GM23338 (cell line): Measurements from ENCODE around the gene TEX44. TPM values are rescaled to one million over a fixed set of nuclear protein-coding genes. Genes with fewer than 3 reads are reported as not detected.

Source experiments
- ATAC-seq: fragments of 200-7000 bp; cut with Tn5 transposase; 3 replicates; pipeline ENCODE4 v1.9.1; 2020
- DNase-seq: peaks from one replicate; pipeline ENCODE4 v3.0.0-alpha.2; 2015; ENCODE audit warnings: low spot score
- H2AFZ ChIP-seq: fragments of 200-600 bp; sonication (generic); 2 replicates; pipeline ENCODE4 v1.8.0; 2016; ENCODE audit warnings: antibody characterized with exemption, mild to moderate bottlenecking, moderate library complexity
- H3F3A ChIP-seq: fragments of 200-600 bp; sonication (generic); replicated peaks from 2 replicates; pipeline ENCODE4 v1.8.0; 2017; ENCODE audit warnings: antibody characterized with exemption, mixed run types, low read depth
- H3K27ac ChIP-seq: fragments of 200-600 bp; sonication (generic); 2 replicates; pipeline ENCODE4 v1.6.1; 2016; ENCODE audit warnings: low read depth
- H3K27me3 ChIP-seq: fragments of 200-600 bp; sonication (generic); 2 replicates; pipeline ENCODE4 v1.8.0; 2016; ENCODE audit warnings: mild to moderate bottlenecking, mixed run types, moderate library complexity; ENCODE audit not compliant: insufficient read depth
- H3K36me3 ChIP-seq: fragments of 200-600 bp; sonication (generic); 2 replicates; pipeline ENCODE4 v1.8.0; 2016; ENCODE audit warnings: mild to moderate bottlenecking; ENCODE audit not compliant: insufficient read depth
- H3K4me1 ChIP-seq: fragments of 200-600 bp; sonication (generic); 2 replicates; pipeline ENCODE4 v1.8.0; 2016; ENCODE audit warnings: mild to moderate bottlenecking, moderate library complexity; ENCODE audit not compliant: insufficient read depth
- H3K4me2 ChIP-seq: fragments of 200-600 bp; sonication (generic); 2 replicates; pipeline ENCODE4 v1.7.1; 2017; ENCODE audit warnings: mixed run types
- H3K4me3 ChIP-seq: fragments of 200-600 bp; sonication (generic); 2 replicates; pipeline ENCODE4 v1.6.1; 2016; ENCODE audit warnings: mixed run types
- H3K79me2 ChIP-seq: fragments of 200-600 bp; sonication (generic); replicated peaks from 2 replicates; pipeline ENCODE4 v1.8.0; 2017; ENCODE audit warnings: mild to moderate bottlenecking; ENCODE audit not compliant: insufficient read depth
- H3K9me2 ChIP-seq: fragments of 200-600 bp; sonication (generic); 2 replicates; pipeline ENCODE4 v1.8.0; 2017; ENCODE audit not compliant: insufficient read depth
- H4K20me1 ChIP-seq: fragments of 200-600 bp; sonication (generic); replicated peaks from 2 replicates; pipeline ENCODE4 v1.8.0; 2017; ENCODE audit warnings: mild to moderate bottlenecking; ENCODE audit not compliant: insufficient read depth
- H3K27ac Mint-ChIP-seq: 2 replicates; pipeline ENCODE4 v1.8.0; 2020; ENCODE audit warnings: inconsistent platforms, mild to moderate bottlenecking, moderate library complexity, mixed read lengths
- H3K27me3 Mint-ChIP-seq: 3 replicates; pipeline ENCODE4 v1.8.0; 2022; ENCODE audit warnings: low read depth, mild to moderate bottlenecking, moderate library complexity, mixed read lengths, inconsistent platforms; ENCODE audit not compliant: insufficient read depth, poor library complexity
- H3K36me3 Mint-ChIP-seq: 3 replicates; pipeline ENCODE4 v1.8.0; 2021; ENCODE audit warnings: low read depth, mild to moderate bottlenecking, inconsistent platforms, moderate library complexity, mixed read lengths
- H3K4me1 Mint-ChIP-seq: 3 replicates; pipeline ENCODE4 v1.8.0; 2020; ENCODE audit warnings: mild to moderate bottlenecking, inconsistent platforms, mixed read lengths
- H3K4me3 Mint-ChIP-seq: 3 replicates; pipeline ENCODE4 v1.8.0; 2021; ENCODE audit warnings: moderate library complexity, mild to moderate bottlenecking, inconsistent platforms, mixed read lengths
- H3K9me3 Mint-ChIP-seq: 3 replicates; pipeline ENCODE4 v1.8.0; 2020; ENCODE audit warnings: moderate library complexity, mild to moderate bottlenecking, inconsistent platforms, mixed read lengths
- CREB1 ChIP-seq: fragments of 250-450 bp; sonication (Bioruptor Pico); IDR thresholded peaks from 2 replicates; pipeline ENCODE4 v1.5.0; 2020; ENCODE audit warnings: low read depth, mild to moderate bottlenecking, moderate library complexity
- EZH2 ChIP-seq: fragments of 200-600 bp; sonication (generic); IDR thresholded peaks from one replicate; pipeline ENCODE4 v1.8.0; 2017; ENCODE audit warnings: antibody characterized with exemption, mild to moderate bottlenecking, low read depth; ENCODE audit not compliant: unreplicated experiment
- EZH2phosphoT487 ChIP-seq: fragments of 200-600 bp; sonication (generic); IDR thresholded peaks from one replicate; pipeline ENCODE4 v1.8.1; 2018; ENCODE audit warnings: antibody characterized with exemption; ENCODE audit not compliant: unreplicated experiment
- JUNB ChIP-seq: IDR thresholded peaks from one replicate; pipeline ENCODE4 v1.6.1; 2016; ENCODE audit warnings: antibody characterized with exemption; ENCODE audit not compliant: unreplicated experiment
- NANOG ChIP-seq: IDR thresholded peaks from 2 replicates; pipeline ENCODE4 v1.6.1; 2016; ENCODE audit warnings: antibody characterized with exemption, borderline replicate concordance
- POLR2AphosphoS5 ChIP-seq: IDR thresholded peaks from 2 replicates; pipeline ENCODE4 v1.6.1; 2016; ENCODE audit warnings: antibody characterized with exemption, low read depth
- STAT1 ChIP-seq: IDR thresholded peaks from one replicate; pipeline ENCODE4 v1.6.1; 2016; ENCODE audit warnings: antibody characterized with exemption; ENCODE audit not compliant: unreplicated experiment
- ZNF114 ChIP-seq: fragments of 250-450 bp; sonication (Bioruptor Pico); IDR thresholded peaks from 2 replicates; pipeline ENCODE4 v1.5.0; 2020; ENCODE audit warnings: mild to moderate bottlenecking, moderate library complexity
- ZNF331 ChIP-seq: fragments of 250-450 bp; sonication (Bioruptor Pico); IDR thresholded peaks from 2 replicates; pipeline ENCODE4 v1.5.0; 2020; ENCODE audit warnings: low read depth, mild to moderate bottlenecking, moderate library complexity
- polyA plus RNA-seq: library from polyadenylated mRNA; unstranded; fragments of >200 nt; fragmentation: Nextera tagmentation; extraction: Ambion mirVana; gene quantifications from 2 replicates; pipeline ENCODE4 v1.2.1, GENCODE V29; 2016
- total RNA-seq: library from RNA; depleted of rRNA; stranded (reverse); fragments of >200 nt; shearing (Covaris generic); gene quantifications from 2 replicates; pipeline ENCODE4 v1.2.3, GENCODE V29; 2014
- TF ChIP-seq, protein P1 (sequence below), 2 experiments: fragments of 200-600 bp in 1 of 2; sonication (generic) in 1 of 2; conservative IDR thresholded peaks; 2 replicates each; pipeline versions ENCODE4 v1.5.1 to v1.6.1; 2016 to 2017; ENCODE audit warnings: antibody characterized with exemption in 2 of 2, low read depth in 2 of 2, mild to moderate bottlenecking in 2 of 2, moderate library complexity in 1 of 2
- TF ChIP-seq, protein P2 (sequence below): IDR thresholded peaks from 2 replicates; pipeline ENCODE4 v1.6.1; 2016; ENCODE audit warnings: antibody characterized with exemption
- TF ChIP-seq, protein P3 (sequence below): IDR thresholded peaks from one replicate; pipeline ENCODE4 v1.6.1; 2018; ENCODE audit warnings: antibody characterized with exemption; ENCODE audit not compliant: unreplicated experiment
- TF ChIP-seq, protein P4 (sequence below): fragments of 250-450 bp; sonication (Bioruptor Pico); IDR thresholded peaks from 2 replicates; pipeline ENCODE4 v1.5.0; 2020; ENCODE audit warnings: mild to moderate bottlenecking, moderate library complexity

Gene TEX44
- total and polyA plus RNA-seq, 2 experiments from 2014 or later = not detected

DNA sequence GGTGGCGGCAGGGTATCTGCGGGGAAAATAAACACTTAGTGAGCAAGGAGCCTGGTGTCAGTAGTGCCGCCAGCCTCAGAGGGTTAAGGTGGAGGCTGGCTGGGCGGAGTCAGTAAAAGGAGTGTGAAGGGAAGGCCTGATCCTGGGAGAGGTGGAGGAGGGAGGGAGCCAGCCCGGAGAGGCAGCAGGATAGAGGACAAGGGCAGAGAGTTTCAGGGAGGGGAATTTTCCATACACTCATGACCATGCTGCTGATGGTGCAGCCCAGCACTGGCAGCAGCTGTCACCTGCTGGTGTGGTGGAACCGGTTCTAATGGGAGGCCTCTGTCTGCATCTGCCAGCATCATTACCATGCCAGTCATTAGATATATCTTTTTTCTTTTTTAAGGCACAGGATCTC, 2.0 kb upstream of the TEX44 start:
- H3K4me2 ChIP-seq = no peak overlapping the region
- H3K9me2 ChIP-seq = no peaks in the 10 kb centered on the region
- H3K9me3 Mint-ChIP-seq = no peaks in the 10 kb centered on the region
- peaks cover 6% of the 10 kb centered on the region for H3K4me1 Mint-ChIP-seq
- H3F3A ChIP-seq = no peaks in the 10 kb centered on the region; the same call in 1 of the 2 replicates
- no peaks in the 10 kb centered on the region for H3K36me3 Mint-ChIP-seq
- H3K27me3 ChIP-seq = no peaks in the 10 kb centered on the region
- peaks cover 21% of the 10 kb centered on the region for H3K27me3 Mint-ChIP-seq
- no peaks in the 10 kb centered on the region for H3K4me1 ChIP-seq
- H3K27ac Mint-ChIP-seq = no peak overlapping the region; the same call in 1 of the 2 replicates
- no peaks in the 10 kb centered on the region for H4K20me1 ChIP-seq
- H3K36me3 ChIP-seq = no peaks in the 10 kb centered on the region
- no peaks in the 10 kb centered on the region for H3K79me2 ChIP-seq
- DNase-seq (no peak), ATAC-seq (peak; percentile 79)
- peak overlapping the region; percentile 93 for H2AFZ ChIP-seq
- no peak overlapping the region for H3K4me3 ChIP-seq
- no peak overlapping the region for H3K4me3 Mint-ChIP-seq
- TF ChIP-seq, protein P1, sequence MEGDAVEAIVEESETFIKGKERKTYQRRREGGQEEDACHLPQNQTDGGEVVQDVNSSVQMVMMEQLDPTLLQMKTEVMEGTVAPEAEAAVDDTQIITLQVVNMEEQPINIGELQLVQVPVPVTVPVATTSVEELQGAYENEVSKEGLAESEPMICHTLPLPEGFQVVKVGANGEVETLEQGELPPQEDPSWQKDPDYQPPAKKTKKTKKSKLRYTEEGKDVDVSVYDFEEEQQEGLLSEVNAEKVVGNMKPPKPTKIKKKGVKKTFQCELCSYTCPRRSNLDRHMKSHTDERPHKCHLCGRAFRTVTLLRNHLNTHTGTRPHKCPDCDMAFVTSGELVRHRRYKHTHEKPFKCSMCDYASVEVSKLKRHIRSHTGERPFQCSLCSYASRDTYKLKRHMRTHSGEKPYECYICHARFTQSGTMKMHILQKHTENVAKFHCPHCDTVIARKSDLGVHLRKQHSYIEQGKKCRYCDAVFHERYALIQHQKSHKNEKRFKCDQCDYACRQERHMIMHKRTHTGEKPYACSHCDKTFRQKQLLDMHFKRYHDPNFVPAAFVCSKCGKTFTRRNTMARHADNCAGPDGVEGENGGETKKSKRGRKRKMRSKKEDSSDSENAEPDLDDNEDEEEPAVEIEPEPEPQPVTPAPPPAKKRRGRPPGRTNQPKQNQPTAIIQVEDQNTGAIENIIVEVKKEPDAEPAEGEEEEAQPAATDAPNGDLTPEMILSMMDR (conservative IDR thresholded peaks at IDR 0.05; ENCODE audit: low read depth in 2 of 2) = no peak
- TF ChIP-seq ZNF331 (CRISPR knock-in tag) (no peak), CREB1 (CRISPR knock-in tag) (no peak), JUNB (no peak), EZH2 (no peak), POLR2AphosphoS5 (no peak), NANOG (no peak), STAT1 (no peak), ZNF114 (CRISPR knock-in tag) (no peak), EZH2phosphoT487 (no peak)
- TF ChIP-seq, protein P2, sequence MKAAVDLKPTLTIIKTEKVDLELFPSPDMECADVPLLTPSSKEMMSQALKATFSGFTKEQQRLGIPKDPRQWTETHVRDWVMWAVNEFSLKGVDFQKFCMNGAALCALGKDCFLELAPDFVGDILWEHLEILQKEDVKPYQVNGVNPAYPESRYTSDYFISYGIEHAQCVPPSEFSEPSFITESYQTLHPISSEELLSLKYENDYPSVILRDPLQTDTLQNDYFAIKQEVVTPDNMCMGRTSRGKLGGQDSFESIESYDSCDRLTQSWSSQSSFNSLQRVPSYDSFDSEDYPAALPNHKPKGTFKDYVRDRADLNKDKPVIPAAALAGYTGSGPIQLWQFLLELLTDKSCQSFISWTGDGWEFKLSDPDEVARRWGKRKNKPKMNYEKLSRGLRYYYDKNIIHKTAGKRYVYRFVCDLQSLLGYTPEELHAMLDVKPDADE = no peak
- TF ChIP-seq, protein P3, sequence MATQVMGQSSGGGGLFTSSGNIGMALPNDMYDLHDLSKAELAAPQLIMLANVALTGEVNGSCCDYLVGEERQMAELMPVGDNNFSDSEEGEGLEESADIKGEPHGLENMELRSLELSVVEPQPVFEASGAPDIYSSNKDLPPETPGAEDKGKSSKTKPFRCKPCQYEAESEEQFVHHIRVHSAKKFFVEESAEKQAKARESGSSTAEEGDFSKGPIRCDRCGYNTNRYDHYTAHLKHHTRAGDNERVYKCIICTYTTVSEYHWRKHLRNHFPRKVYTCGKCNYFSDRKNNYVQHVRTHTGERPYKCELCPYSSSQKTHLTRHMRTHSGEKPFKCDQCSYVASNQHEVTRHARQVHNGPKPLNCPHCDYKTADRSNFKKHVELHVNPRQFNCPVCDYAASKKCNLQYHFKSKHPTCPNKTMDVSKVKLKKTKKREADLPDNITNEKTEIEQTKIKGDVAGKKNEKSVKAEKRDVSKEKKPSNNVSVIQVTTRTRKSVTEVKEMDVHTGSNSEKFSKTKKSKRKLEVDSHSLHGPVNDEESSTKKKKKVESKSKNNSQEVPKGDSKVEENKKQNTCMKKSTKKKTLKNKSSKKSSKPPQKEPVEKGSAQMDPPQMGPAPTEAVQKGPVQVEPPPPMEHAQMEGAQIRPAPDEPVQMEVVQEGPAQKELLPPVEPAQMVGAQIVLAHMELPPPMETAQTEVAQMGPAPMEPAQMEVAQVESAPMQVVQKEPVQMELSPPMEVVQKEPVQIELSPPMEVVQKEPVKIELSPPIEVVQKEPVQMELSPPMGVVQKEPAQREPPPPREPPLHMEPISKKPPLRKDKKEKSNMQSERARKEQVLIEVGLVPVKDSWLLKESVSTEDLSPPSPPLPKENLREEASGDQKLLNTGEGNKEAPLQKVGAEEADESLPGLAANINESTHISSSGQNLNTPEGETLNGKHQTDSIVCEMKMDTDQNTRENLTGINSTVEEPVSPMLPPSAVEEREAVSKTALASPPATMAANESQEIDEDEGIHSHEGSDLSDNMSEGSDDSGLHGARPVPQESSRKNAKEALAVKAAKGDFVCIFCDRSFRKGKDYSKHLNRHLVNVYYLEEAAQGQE = no peak
- TF ChIP-seq, protein P4, sequence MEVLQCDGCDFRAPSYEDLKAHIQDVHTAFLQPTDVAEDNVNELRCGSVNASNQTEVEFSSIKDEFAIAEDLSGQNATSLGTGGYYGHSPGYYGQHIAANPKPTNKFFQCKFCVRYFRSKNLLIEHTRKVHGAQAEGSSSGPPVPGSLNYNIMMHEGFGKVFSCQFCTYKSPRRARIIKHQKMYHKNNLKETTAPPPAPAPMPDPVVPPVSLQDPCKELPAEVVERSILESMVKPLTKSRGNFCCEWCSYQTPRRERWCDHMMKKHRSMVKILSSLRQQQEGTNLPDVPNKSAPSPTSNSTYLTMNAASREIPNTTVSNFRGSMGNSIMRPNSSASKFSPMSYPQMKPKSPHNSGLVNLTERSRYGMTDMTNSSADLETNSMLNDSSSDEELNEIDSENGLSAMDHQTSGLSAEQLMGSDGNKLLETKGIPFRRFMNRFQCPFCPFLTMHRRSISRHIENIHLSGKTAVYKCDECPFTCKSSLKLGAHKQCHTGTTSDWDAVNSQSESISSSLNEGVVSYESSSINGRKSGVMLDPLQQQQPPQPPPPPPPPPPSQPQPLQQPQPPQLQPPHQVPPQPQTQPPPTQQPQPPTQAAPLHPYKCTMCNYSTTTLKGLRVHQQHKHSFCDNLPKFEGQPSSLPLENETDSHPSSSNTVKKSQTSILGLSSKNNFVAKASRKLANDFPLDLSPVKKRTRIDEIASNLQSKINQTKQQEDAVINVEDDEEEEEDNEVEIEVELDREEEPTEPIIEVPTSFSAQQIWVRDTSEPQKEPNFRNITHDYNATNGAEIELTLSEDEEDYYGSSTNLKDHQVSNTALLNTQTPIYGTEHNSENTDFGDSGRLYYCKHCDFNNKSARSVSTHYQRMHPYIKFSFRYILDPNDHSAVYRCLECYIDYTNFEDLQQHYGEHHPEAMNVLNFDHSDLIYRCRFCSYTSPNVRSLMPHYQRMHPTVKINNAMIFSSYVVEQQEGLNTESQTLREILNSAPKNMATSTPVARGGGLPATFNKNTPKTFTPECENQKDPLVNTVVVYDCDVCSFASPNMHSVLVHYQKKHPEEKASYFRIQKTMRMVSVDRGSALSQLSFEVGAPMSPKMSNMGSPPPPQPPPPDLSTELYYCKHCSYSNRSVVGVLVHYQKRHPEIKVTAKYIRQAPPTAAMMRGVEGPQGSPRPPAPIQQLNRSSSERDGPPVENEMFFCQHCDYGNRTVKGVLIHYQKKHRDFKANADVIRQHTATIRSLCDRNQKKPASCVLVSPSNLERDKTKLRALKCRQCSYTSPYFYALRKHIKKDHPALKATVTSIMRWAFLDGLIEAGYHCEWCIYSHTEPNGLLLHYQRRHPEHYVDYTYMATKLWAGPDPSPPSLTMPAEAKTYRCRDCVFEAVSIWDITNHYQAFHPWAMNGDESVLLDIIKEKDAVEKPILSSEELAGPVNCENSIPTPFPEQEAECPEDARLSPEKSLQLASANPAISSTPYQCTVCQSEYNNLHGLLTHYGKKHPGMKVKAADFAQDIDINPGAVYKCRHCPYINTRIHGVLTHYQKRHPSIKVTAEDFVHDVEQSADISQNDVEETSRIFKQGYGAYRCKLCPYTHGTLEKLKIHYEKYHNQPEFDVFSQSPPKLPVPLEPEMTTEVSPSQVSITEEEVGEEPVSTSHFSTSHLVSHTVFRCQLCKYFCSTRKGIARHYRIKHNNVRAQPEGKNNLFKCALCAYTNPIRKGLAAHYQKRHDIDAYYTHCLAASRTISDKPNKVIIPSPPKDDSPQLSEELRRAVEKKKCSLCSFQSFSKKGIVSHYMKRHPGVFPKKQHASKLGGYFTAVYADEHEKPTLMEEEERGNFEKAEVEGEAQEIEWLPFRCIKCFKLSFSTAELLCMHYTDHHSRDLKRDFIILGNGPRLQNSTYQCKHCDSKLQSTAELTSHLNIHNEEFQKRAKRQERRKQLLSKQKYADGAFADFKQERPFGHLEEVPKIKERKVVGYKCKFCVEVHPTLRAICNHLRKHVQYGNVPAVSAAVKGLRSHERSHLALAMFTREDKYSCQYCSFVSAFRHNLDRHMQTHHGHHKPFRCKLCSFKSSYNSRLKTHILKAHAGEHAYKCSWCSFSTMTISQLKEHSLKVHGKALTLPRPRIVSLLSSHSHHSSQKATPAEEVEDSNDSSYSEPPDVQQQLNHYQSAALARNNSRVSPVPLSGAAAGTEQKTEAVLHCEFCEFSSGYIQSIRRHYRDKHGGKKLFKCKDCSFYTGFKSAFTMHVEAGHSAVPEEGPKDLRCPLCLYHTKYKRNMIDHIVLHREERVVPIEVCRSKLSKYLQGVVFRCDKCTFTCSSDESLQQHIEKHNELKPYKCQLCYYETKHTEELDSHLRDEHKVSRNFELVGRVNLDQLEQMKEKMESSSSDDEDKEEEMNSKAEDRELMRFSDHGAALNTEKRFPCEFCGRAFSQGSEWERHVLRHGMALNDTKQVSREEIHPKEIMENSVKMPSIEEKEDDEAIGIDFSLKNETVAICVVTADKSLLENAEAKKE (CRISPR knock-in tag) = no peak
- H3K27ac ChIP-seq = no peak overlapping the region
